Measurements from ENCODE around the gene GPC5. TPM values are rescaled to one million over a fixed set of nuclear protein-coding genes. Genes with fewer than 3 reads are reported as not detected.

The GPC5 gene
- total RNA-seq, 2 experiments from 2014 or later = 2.4 TPM; not detected in 1

- H4K20me1 ChIP-seq (ENCODE audit: insufficient read depth, low read length) = no peaks in the 10 kb centered on the region
- H3K79me2 ChIP-seq (ENCODE audit: insufficient read depth, low read depth, low read length) = no peaks in the 10 kb centered on the region
- H3K4me2 ChIP-seq (ENCODE audit: low read length) = no peak overlapping the region
- no peak overlapping the region for H3K27ac ChIP-seq (ENCODE audit: low read depth, low read length, poor library complexity, severe bottlenecking)
- H3K4me3 ChIP-seq (ENCODE audit: low read depth, low read length, poor library complexity, severe bottlenecking) = no peak overlapping the region
- H2AFZ ChIP-seq (ENCODE audit: low read length) = no peak overlapping the region
- BruUV-seq (replicated peaks) = no TSS peak
- ChIA-PET CTCF (ENCODE audit: unreplicated experiment) (no interaction called here), POLR2A (interaction anchor here (0.7 to 2.9 kb wide), 2 partner anchors 15 to 320 kb away, joined by 3 to 10 read pairs; no protein-coding TSS in a partner anchor)
- peaks cover 4% of the 10 kb centered on the region; the same call in 1 of the 2 replicates for H3K9me2 ChIP-seq (ENCODE audit: insufficient read depth, low read length)
- no peaks in the 10 kb centered on the region for H3K9me3 ChIP-seq (ENCODE audit: low read length)
- intact Hi-C loops (cut with micrococcal nuclease; ENCODE audit: unreplicated experiment) = no loop called here
- TF ChIP-seq EZH2phosphoT487 (IDR thresholded peaks at IDR 0.05; ENCODE audit: borderline replicate concordance, low read depth, low read length) = no peak
- TF ChIP-seq, protein P1, sequence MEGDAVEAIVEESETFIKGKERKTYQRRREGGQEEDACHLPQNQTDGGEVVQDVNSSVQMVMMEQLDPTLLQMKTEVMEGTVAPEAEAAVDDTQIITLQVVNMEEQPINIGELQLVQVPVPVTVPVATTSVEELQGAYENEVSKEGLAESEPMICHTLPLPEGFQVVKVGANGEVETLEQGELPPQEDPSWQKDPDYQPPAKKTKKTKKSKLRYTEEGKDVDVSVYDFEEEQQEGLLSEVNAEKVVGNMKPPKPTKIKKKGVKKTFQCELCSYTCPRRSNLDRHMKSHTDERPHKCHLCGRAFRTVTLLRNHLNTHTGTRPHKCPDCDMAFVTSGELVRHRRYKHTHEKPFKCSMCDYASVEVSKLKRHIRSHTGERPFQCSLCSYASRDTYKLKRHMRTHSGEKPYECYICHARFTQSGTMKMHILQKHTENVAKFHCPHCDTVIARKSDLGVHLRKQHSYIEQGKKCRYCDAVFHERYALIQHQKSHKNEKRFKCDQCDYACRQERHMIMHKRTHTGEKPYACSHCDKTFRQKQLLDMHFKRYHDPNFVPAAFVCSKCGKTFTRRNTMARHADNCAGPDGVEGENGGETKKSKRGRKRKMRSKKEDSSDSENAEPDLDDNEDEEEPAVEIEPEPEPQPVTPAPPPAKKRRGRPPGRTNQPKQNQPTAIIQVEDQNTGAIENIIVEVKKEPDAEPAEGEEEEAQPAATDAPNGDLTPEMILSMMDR (conservative IDR thresholded peaks at IDR 0.05; ENCODE audit: low read length) = no peak
- DNase-seq (ENCODE audit: low spot score) = no peak
- no peaks in the 10 kb centered on the region for H3K4me1 ChIP-seq (ENCODE audit: insufficient read depth, low read length, poor library complexity, severe bottlenecking)
- H3K36me3 ChIP-seq (ENCODE audit: insufficient read depth, low read length) = no peaks in the 10 kb centered on the region
Measured at GRCh38 chr13:92097337-92097903, 699.0 kb downstream of the GPC5 start.

DNA sequence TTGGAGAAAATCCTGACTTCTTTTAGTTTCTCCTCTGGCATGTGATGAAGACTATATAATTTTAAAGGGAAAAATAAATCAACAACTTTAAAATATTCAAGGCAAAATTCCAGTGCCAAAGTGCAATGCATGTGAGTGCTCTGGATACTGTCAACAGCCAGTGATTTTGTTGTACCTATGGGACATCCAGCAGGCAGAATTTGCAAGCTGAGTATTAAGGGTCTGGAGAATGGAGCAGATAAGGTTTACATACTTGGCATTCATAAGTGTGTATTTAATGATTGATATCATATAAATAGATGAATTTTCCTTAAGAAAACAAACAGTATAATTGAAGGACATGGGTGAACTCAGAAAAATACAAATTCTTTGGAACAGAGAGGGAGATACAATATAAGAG, 703.4 kb downstream of the GPC5 start:
- Histone ChIP-seq H3K4me2 (ENCODE audit: low read length) (no peak overlapping the region), H3K9me3 (ENCODE audit: low read length) (no peaks in the 10 kb centered on the region), H3K4me1 (ENCODE audit: insufficient read depth, low read length, poor library complexity, severe bottlenecking) (no peaks in the 10 kb centered on the region), H4K20me1 (ENCODE audit: insufficient read depth, low read length) (no peaks in the 10 kb centered on the region), H2AFZ (ENCODE audit: low read length) (no peak overlapping the region), H3K9me2 (ENCODE audit: insufficient read depth, low read length) (no peaks in the 10 kb centered on the region), H3K79me2 (ENCODE audit: insufficient read depth, low read depth, low read length) (no peaks in the 10 kb centered on the region), H3K4me3 (ENCODE audit: low read depth, low read length, poor library complexity, severe bottlenecking) (no peak overlapping the region), H3K27ac (ENCODE audit: low read depth, low read length, poor library complexity, severe bottlenecking) (no peak overlapping the region), H3K36me3 (ENCODE audit: insufficient read depth, low read length) (no peaks in the 10 kb centered on the region)
- CTCF ChIA-PET (ENCODE audit: unreplicated experiment) = no interaction called here
- POLR2A ChIA-PET = interaction anchor here (0.5 to 1.0 kb wide), 3 partner anchors 11 to 58 kb away, joined by 3 to 4 read pairs (median 3); no protein-coding TSS in a partner anchor
- intact Hi-C loops (cut with micrococcal nuclease; ENCODE audit: unreplicated experiment) = no loop called here
- no TSS peak for BruUV-seq (replicated peaks)
- no peak for DNase-seq (ENCODE audit: low spot score)
- TF ChIP-seq, protein P1 (conservative IDR thresholded peaks at IDR 0.05; ENCODE audit: low read length) = no peak
- no peak for TF ChIP-seq EZH2phosphoT487 (IDR thresholded peaks at IDR 0.05; ENCODE audit: borderline replicate concordance, low read depth, low read length)

DNA sequence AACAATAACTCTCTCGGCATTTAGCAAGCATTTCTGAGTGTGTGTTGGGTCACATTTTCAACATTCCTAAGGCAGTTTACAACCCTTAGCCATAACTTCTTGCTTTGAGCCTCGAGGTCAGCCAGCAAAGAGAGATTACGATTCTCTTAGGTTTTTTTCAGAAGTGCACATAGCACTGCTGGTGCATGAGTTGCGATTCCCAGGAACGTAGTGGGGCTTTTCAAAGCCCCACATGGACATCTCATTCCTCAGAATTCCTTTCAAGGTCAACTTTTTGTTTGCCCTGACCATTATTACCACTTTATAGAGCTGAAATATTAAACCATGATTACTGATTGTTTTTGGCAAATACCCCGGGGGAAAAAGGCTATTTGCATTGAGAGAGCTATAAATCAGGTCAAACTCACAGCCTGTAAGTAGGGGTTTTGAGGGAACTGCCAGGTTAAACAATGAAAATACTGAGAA, 705.3 kb downstream of the GPC5 start:
- Histone ChIP-seq H3K4me1 (ENCODE audit: insufficient read depth, low read length, poor library complexity, severe bottlenecking) (no peaks in the 10 kb centered on the region), H3K4me3 (ENCODE audit: low read depth, low read length, poor library complexity, severe bottlenecking) (no peak overlapping the region), H2AFZ (ENCODE audit: low read length) (no peak overlapping the region), H4K20me1 (ENCODE audit: insufficient read depth, low read length) (no peaks in the 10 kb centered on the region), H3K36me3 (ENCODE audit: insufficient read depth, low read length) (no peaks in the 10 kb centered on the region), H3K9me3 (ENCODE audit: low read length) (no peaks in the 10 kb centered on the region), H3K27ac (ENCODE audit: low read depth, low read length, poor library complexity, severe bottlenecking) (no peak overlapping the region), H3K4me2 (ENCODE audit: low read length) (no peak overlapping the region), H3K9me2 (ENCODE audit: insufficient read depth, low read length) (no peaks in the 10 kb centered on the region), H3K79me2 (ENCODE audit: insufficient read depth, low read depth, low read length) (no peaks in the 10 kb centered on the region)
- POLR2A ChIA-PET = interaction anchor here (0.7 to 0.9 kb wide), 2 partner anchors 16 to 26 kb away, joined by 3 read pairs; no protein-coding TSS in a partner anchor
- no peak for DNase-seq (ENCODE audit: low spot score)
- intact Hi-C loops (cut with micrococcal nuclease; ENCODE audit: unreplicated experiment) = no loop called here
- no peak for TF ChIP-seq EZH2phosphoT487 (IDR thresholded peaks at IDR 0.05; ENCODE audit: borderline replicate concordance, low read depth, low read length)
- TF ChIP-seq, protein P1 (conservative IDR thresholded peaks at IDR 0.05; ENCODE audit: low read length) = no peak
- CTCF ChIA-PET (ENCODE audit: unreplicated experiment) = no interaction called here
- no TSS peak for BruUV-seq (replicated peaks)

Measured in OCI-LY7 (cell line).